NCI-H2029 (cell line): Measurements from ENCODE around the gene ART1.
"Not testable (repeated sequence)": the region's sequence is repeated elsewhere in the genome, so short reads cannot be mapped to it uniquely, and the experiment has no call there.

Experiments
- DNase-seq: peaks from one replicate; lab custom pipeline; 2025; lab: John Stamatoyannopoulos, UW

Gene ART1

GRCh38 chr11:3644817-3645235 lies at the start of gene ART1:
Gene ART1 (plus strand): TSS chr11:3645128. CDS start chr11:3659214, 14,086 bp downstream.
- no peak for DNase-seq

- not testable (repeated sequence) for DNase-seq
Measured at GRCh38 chr11:3597743-3598142, 47.2 kb upstream of the ART1 start.

GRCh38 chr11:3600201-3600600 lies 44.7 kb upstream of the ART1 start:
- not testable (repeated sequence) for DNase-seq

GRCh38 chr11:3604167-3604566 lies 40.8 kb upstream of the ART1 start:
- no peak for DNase-seq

- DNase-seq, result no peak
Measured at GRCh38 chr11:3605283-3605662, 39.7 kb upstream of the ART1 start.

- no peak for DNase-seq
Measured at GRCh38 chr11:3605771-3606203, 39.1 kb upstream of the ART1 start.

GRCh38 chr11:3609416-3610265 lies 35.3 kb upstream of the ART1 start:
- DNase-seq, result no peak

- no peak for DNase-seq
Measured at GRCh38 chr11:3610846-3611245, 34.1 kb upstream of the ART1 start.

- no peak for DNase-seq
Measured at GRCh38 chr11:3611976-3612678, 32.8 kb upstream of the ART1 start.

- DNase-seq, result no peak
Measured at GRCh38 chr11:3613998-3614741, 30.8 kb upstream of the ART1 start.

- DNase-seq, result no peak
Measured at GRCh38 chr11:3614742-3615171, 30.2 kb upstream of the ART1 start.

GRCh38 chr11:3615998-3616397 lies 28.9 kb upstream of the ART1 start:
- DNase-seq, result no peak

- DNase-seq, result peak; percentile 56
Measured at GRCh38 chr11:3616721-3617460, 28.0 kb upstream of the ART1 start.

- no peak for DNase-seq
Measured at GRCh38 chr11:3617990-3618389, 26.9 kb upstream of the ART1 start.

- DNase-seq, result no peak
Measured at GRCh38 chr11:3622521-3622920, 22.4 kb upstream of the ART1 start.

GRCh38 chr11:3623121-3623520 lies 21.8 kb upstream of the ART1 start:
- no peak for DNase-seq

- no peak for DNase-seq
Measured at GRCh38 chr11:3623767-3624458, 21.0 kb upstream of the ART1 start.

- DNase-seq, result no peak
Measured at GRCh38 chr11:3626250-3626960, 18.5 kb upstream of the ART1 start.

- DNase-seq, result no peak
Measured at GRCh38 chr11:3627291-3627690, 17.6 kb upstream of the ART1 start.

GRCh38 chr11:3631331-3631730 lies 13.6 kb upstream of the ART1 start:
- DNase-seq, result no peak
